ENCODE data around the gene PHF21A.

PHF21A gene

GRCh38 chr11:46048198-46048597 lies 73.1 kb downstream of the PHF21A start:
- no peaks in the 10 kb centered on the region for H3K4me1 ChIP-seq
- H3K27ac ChIP-seq: no peak overlapping the region
- peaks cover 17% of the 10 kb centered on the region for H3K9me3 ChIP-seq
- H3K36me3 ChIP-seq: peaks cover 49% of the 10 kb centered on the region
- no peak overlapping the region for H3K4me2 ChIP-seq
- H3K9ac ChIP-seq: no peak overlapping the region
- no peaks in the 10 kb centered on the region for H3K27me3 ChIP-seq
- TF ChIP-seq Cebpa-rat (IDR thresholded peaks at IDR 0.05): no peak
- H4K20me1 ChIP-seq: peaks cover 37% of the 10 kb centered on the region; the same call in 1 of the 2 replicates
- no peak overlapping the region for H3K4me3 ChIP-seq

- Histone ChIP-seq H3K4me2 (no peak overlapping the region), H3K36me3 (peaks cover 45% of the 10 kb centered on the region), H3K9ac (no peak overlapping the region), H3K27ac (no peak overlapping the region), H3K9me3 (peaks cover 17% of the 10 kb centered on the region), H3K4me3 (no peak overlapping the region), H3K4me1 (no peaks in the 10 kb centered on the region), H4K20me1 (peaks cover 34% of the 10 kb centered on the region; the same call in 1 of the 2 replicates), H3K27me3 (no peaks in the 10 kb centered on the region)
- TF ChIP-seq Cebpa-rat (IDR thresholded peaks at IDR 0.05): no peak
These were observed 73.7 kb downstream of the PHF21A start for GRCh38 chr11:46047520-46047919.

GRCh38 chr11:46045811-46046210 lies 75.4 kb downstream of the PHF21A start:
- peaks cover 9% of the 10 kb centered on the region for H3K4me1 ChIP-seq

GRCh38 chr11:46044601-46045000 lies 76.7 kb downstream of the PHF21A start:
- H3K9me3 ChIP-seq: peaks cover 17% of the 10 kb centered on the region
- H4K20me1 ChIP-seq: peaks cover 35% of the 10 kb centered on the region
- H3K36me3 ChIP-seq: peaks cover 27% of the 10 kb centered on the region
- H3K4me1 ChIP-seq: peaks cover 21% of the 10 kb centered on the region
- H3K9ac ChIP-seq: no peak overlapping the region
- no peak overlapping the region for H3K27ac ChIP-seq
- no peak for TF ChIP-seq Cebpa-rat (IDR thresholded peaks at IDR 0.05)
- H3K27me3 ChIP-seq: no peaks in the 10 kb centered on the region
- no peak overlapping the region for H3K4me2 ChIP-seq
- H3K4me3 ChIP-seq: no peak overlapping the region

More at GRCh38 chr11:46045811-46046210, 75.4 kb downstream of the PHF21A start:
- no peak overlapping the region for H3K9ac ChIP-seq
- peaks cover 35% of the 10 kb centered on the region for H3K36me3 ChIP-seq
- H3K27ac ChIP-seq: no peak overlapping the region
- no peak overlapping the region for H3K4me3 ChIP-seq
- no peak for TF ChIP-seq Cebpa-rat (IDR thresholded peaks at IDR 0.05)
- H4K20me1 ChIP-seq: peaks cover 32% of the 10 kb centered on the region
- H3K9me3 ChIP-seq: peaks cover 17% of the 10 kb centered on the region
- no peaks in the 10 kb centered on the region for H3K27me3 ChIP-seq
- no peak overlapping the region for H3K4me2 ChIP-seq

- TF ChIP-seq Cebpa-rat (IDR thresholded peaks at IDR 0.05): no peak
- H3K9me3 ChIP-seq: no peaks in the 10 kb centered on the region
- peaks cover 40% of the 10 kb centered on the region for H4K20me1 ChIP-seq
- H3K4me3 ChIP-seq: no peak overlapping the region
- H3K27me3 ChIP-seq: no peaks in the 10 kb centered on the region
- H3K27ac ChIP-seq: no peak overlapping the region
- peak overlapping the region; percentile 35 for H3K4me2 ChIP-seq
- no peaks in the 10 kb centered on the region for H3K36me3 ChIP-seq
- H3K4me1 ChIP-seq: peaks cover 23% of the 10 kb centered on the region
- no peak overlapping the region for H3K9ac ChIP-seq
These were observed 81.3 kb downstream of the PHF21A start for GRCh38 chr11:46039990-46040389.

DNA sequence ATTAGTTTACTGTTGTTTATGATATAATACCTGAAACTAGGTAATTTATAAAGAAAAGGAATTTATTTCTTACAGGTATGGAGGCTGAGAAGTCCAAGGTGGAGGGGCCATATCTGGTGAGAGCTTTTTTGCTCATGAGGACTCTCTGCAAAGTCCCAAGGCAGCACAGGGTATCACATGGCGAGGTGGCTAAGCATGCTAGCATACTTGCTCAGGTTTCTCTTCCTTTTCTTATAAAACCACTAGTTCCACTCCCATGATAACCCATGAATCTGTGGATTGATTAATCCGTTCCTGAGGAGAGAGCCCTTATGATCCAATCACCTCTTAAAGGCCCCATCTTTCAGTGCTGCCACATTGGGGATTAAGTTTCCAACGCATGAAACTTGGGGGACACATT lies 82.7 kb downstream of the PHF21A start:
- Histone ChIP-seq H3K4me3 (no peak overlapping the region), H4K20me1 (peaks cover 29% of the 10 kb centered on the region), H3K9me3 (no peaks in the 10 kb centered on the region), H3K36me3 (peaks cover 5% of the 10 kb centered on the region), H3K9ac (no peak overlapping the region), H3K27me3 (no peaks in the 10 kb centered on the region), H3K4me2 (no peak overlapping the region), H3K27ac (no peak overlapping the region), H3K4me1 (peaks cover 23% of the 10 kb centered on the region)
- no peak for TF ChIP-seq Cebpa-rat (IDR thresholded peaks at IDR 0.05)

DNA sequence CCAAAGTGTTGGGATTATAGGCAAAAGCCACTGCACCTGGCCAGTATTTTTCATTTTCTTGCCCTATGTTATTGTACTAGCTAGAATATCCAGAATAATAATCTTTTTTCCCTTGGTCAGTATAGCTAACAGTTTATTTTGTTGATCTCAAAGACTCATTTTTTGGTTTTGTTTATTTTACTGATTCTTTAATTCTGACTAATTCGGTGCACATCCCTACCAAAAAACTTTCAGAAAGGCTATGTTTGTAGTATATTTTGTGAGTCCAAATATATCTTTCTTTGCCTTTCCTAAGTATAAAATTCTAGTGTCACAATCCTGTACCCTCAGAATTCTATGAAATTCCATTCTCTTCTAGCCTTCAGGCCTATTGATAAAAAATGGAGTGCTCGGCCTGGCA lies 84.3 kb downstream of the PHF21A start:
- Histone ChIP-seq H3K36me3 (peaks cover 10% of the 10 kb centered on the region), H4K20me1 (peaks cover 30% of the 10 kb centered on the region), H3K27me3 (no peaks in the 10 kb centered on the region), H3K4me2 (no peak overlapping the region), H3K9me3 (no peaks in the 10 kb centered on the region), H3K4me3 (no peak overlapping the region), H3K27ac (no peak overlapping the region), H3K4me1 (peaks cover 23% of the 10 kb centered on the region), H3K9ac (no peak overlapping the region)
- TF ChIP-seq Cebpa-rat (IDR thresholded peaks at IDR 0.05): no peak

DNA sequence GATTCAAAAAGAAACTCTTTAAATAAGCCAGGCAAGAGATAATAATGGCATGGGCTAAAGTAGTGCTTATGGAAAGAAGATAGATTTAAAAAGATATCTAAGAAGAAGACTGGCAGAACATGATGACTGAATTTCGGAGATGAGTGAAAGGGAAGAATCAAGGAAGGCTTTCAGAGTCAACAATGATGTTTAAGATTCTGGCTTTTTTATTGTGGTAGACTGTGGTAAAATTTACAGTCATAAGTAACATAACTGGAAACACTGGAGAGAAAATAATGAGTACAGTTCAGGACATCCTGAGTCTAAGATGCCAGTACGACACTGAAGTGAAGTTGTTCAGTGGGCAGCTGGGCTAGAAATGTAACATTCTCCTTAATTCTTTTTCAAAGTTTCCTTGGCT lies 85.2 kb downstream of the PHF21A start:
- Histone ChIP-seq H3K4me2 (no peak overlapping the region), H4K20me1 (peaks cover 31% of the 10 kb centered on the region), H3K36me3 (peaks cover 10% of the 10 kb centered on the region), H3K27ac (no peak overlapping the region), H3K4me1 (peaks cover 16% of the 10 kb centered on the region), H3K9ac (no peak overlapping the region), H3K27me3 (no peaks in the 10 kb centered on the region), H3K4me3 (no peak overlapping the region), H3K9me3 (no peaks in the 10 kb centered on the region)
- no peak for TF ChIP-seq Cebpa-rat (IDR thresholded peaks at IDR 0.05)

- TF ChIP-seq Cebpa-rat (IDR thresholded peaks at IDR 0.05): no peak
- H3K27ac ChIP-seq: no peak overlapping the region
These were observed 87.2 kb downstream of the PHF21A start for GRCh38 chr11:46034041-46034440.

GRCh38 chr11:46026606-46027293 lies 94.5 kb downstream of the PHF21A start:
- H3K9me3 ChIP-seq: no peaks in the 10 kb centered on the region
- no peak overlapping the region for H3K4me3 ChIP-seq
- no peaks in the 10 kb centered on the region for H3K27me3 ChIP-seq
- no peak overlapping the region for H3K27ac ChIP-seq
- no peak overlapping the region for H3K4me2 ChIP-seq
- no peaks in the 10 kb centered on the region for H3K4me1 ChIP-seq
- H3K9ac ChIP-seq: no peak overlapping the region
- no peak for TF ChIP-seq Cebpa-rat (IDR thresholded peaks at IDR 0.05)
- peaks cover 70% of the 10 kb centered on the region for H4K20me1 ChIP-seq
- peaks cover 18% of the 10 kb centered on the region for H3K36me3 ChIP-seq

More at GRCh38 chr11:46034041-46034440, 87.2 kb downstream of the PHF21A start:
- no peaks in the 10 kb centered on the region for H3K9me3 ChIP-seq
- H3K4me2 ChIP-seq: no peak overlapping the region
- H3K27me3 ChIP-seq: no peaks in the 10 kb centered on the region
- H3K9ac ChIP-seq: no peak overlapping the region
- H3K36me3 ChIP-seq: peaks cover 10% of the 10 kb centered on the region
- peaks cover 19% of the 10 kb centered on the region for H4K20me1 ChIP-seq
- H3K4me3 ChIP-seq: no peak overlapping the region
- H3K4me1 ChIP-seq: no peaks in the 10 kb centered on the region

Measured in BLaER1 (cell line).